Measurements from ENCODE around the gene FSD1. TPM values are rescaled to one million over a fixed set of nuclear protein-coding genes. Genes with fewer than 3 reads are reported as not detected.

Gene FSD1
- total and polyA plus RNA-seq, 10 of the 15 experiments (the other 5 are each of a cell fraction or from before 2014, with no cell fraction given) = 0.15 to 5.1 (median 4.0) TPM; not detected in 1

DNA sequence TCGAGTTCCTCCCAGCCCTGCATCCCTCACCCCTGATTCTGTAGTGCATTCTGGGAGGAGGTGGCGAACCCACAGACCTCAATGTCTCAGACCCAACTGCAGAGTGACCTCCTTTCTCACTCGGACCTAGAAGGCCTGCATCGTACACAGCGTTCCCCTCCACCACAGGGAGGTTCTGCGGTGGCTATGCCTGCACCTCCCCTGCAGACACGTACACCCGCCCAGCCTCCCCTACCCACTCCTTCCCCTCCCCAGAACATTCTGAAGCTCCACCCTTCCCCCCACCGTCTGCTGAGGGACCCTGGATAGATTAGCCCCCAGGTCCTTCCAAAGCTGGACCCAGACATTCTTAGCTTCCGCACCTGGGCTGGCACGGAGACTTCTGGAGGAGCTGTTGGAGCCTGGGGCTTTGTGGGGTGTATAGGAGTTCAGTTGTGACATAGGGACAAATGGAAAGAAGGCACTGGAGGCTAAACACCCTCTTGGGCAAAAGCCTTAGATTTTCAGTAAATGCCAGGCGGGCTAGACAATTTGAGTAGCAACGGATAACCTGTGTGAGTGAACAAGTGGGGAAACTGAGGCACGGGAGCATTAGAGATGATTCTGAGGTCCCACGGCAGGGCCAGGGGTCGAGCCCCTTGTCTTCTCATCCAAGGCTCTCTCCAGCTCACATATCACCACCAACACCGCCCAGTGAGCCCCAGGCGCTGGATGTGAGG lies 420 bp upstream of the FSD1 start:
- H3K4me3 ChIP-seq = no peak overlapping the region; the same call in 1 of the 2 replicates
- RAD21 ChIA-PET (ENCODE audit: unreplicated experiment) = no interaction called here

More for the DNA sequence above, 420 bp upstream of the FSD1 start:
- Histone ChIP-seq H3K9ac (ENCODE audit: control insufficient read depth, insufficient read depth, low read length) (no peak overlapping the region), H3K9me3 (replicated peaks; ENCODE audit: control insufficient read depth, insufficient read depth, low read length) (no peaks in the 10 kb centered on the region), H3K27me3 (replicated peaks in 1 of 2; ENCODE audit: control insufficient read depth in 2 of 2, insufficient read depth in 2 of 2, low read length in 1 of 2) (no peaks in the 10 kb centered on the region), H4K20me1 (ENCODE audit: control insufficient read depth, insufficient read depth) (no peaks in the 10 kb centered on the region), H2AFZ (ENCODE audit: control insufficient read depth, low read depth, low read length) (no peak overlapping the region), H3K27ac (ENCODE audit: control insufficient read depth, insufficient read depth) (no peak overlapping the region), H3K79me2 (ENCODE audit: control insufficient read depth, insufficient read depth, low read length) (no peaks in the 10 kb centered on the region), H3K4me1 (ENCODE audit: control insufficient read depth, insufficient read depth, low read length) (no peaks in the 10 kb centered on the region), H3K36me3 (ENCODE audit: control insufficient read depth in 2 of 2, insufficient read depth in 2 of 2, low read length in 1 of 2) (no peaks in the 10 kb centered on the region), H3K4me2 (ENCODE audit: control insufficient read depth, insufficient read depth) (0 out of 2 replicates have a peak overlapping the region, but pooled peaks have one; percentile 33)
- no peak for TF ChIP-seq ATF7 (IDR thresholded peaks at IDR 0.05; ENCODE audit: low read depth)
- no peak for TF ChIP-seq SIN3A (IDR thresholded peaks at IDR 0.05; ENCODE audit: low read depth, low read length)
- no peak for TF ChIP-seq ZNF24 (IDR thresholded peaks at IDR 0.05)
- TF ChIP-seq ATF2 (IDR thresholded peaks at IDR 0.05; ENCODE audit: low read length) = no peak
- no peak for TF ChIP-seq FOS (IDR thresholded peaks at IDR 0.05; ENCODE audit: borderline replicate concordance, extremely low read depth, insufficient read length)
- no peak for TF ChIP-seq CBFB (IDR thresholded peaks at IDR 0.05; ENCODE audit: low read depth)
- no peak for TF ChIP-seq ZNF687 (IDR thresholded peaks at IDR 0.05)
- TF ChIP-seq HDAC2 (IDR thresholded peaks at IDR 0.05) = no peak
- TF ChIP-seq HSF1 (IDR thresholded peaks at IDR 0.05; ENCODE audit: low read depth, low read length) = no peak
- TF ChIP-seq NR2C1 (IDR thresholded peaks at IDR 0.05) = no peak
- TF ChIP-seq NR2F1 (conservative IDR thresholded peaks at IDR 0.05) = no peak
- TF ChIP-seq, protein P1, sequence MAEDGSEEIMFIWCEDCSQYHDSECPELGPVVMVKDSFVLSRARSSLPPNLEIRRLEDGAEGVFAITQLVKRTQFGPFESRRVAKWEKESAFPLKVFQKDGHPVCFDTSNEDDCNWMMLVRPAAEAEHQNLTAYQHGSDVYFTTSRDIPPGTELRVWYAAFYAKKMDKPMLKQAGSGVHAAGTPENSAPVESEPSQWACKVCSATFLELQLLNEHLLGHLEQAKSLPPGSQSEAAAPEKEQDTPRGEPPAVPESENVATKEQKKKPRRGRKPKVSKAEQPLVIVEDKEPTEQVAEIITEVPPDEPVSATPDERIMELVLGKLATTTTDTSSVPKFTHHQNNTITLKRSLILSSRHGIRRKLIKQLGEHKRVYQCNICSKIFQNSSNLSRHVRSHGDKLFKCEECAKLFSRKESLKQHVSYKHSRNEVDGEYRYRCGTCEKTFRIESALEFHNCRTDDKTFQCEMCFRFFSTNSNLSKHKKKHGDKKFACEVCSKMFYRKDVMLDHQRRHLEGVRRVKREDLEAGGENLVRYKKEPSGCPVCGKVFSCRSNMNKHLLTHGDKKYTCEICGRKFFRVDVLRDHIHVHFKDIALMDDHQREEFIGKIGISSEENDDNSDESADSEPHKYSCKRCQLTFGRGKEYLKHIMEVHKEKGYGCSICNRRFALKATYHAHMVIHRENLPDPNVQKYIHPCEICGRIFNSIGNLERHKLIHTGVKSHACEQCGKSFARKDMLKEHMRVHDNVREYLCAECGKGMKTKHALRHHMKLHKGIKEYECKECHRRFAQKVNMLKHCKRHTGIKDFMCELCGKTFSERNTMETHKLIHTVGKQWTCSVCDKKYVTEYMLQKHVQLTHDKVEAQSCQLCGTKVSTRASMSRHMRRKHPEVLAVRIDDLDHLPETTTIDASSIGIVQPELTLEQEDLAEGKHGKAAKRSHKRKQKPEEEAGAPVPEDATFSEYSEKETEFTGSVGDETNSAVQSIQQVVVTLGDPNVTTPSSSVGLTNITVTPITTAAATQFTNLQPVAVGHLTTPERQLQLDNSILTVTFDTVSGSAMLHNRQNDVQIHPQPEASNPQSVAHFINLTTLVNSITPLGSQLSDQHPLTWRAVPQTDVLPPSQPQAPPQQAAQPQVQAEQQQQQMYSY (CRISPR knock-in tag; IDR thresholded peaks at IDR 0.05) = no peak
- TF ChIP-seq ESRRA (IDR thresholded peaks at IDR 0.05; ENCODE audit: low read length) = no peak
- TF ChIP-seq JUNB (IDR thresholded peaks at IDR 0.05) = no peak
- no TSS peak for BruUV-seq (replicated peaks)
- ChIA-PET SMC1A (ENCODE audit: uncharacterized antibody, unreplicated experiment) (no interaction called here), POLR2A (no interaction called here), CTCF (no interaction called here)
- ATAC-seq (no peak), DNase-seq (ENCODE audit: low read depth, low spot score) (no peak), FAIRE-seq (no peak)
- 31% methylated on average over 18 of the region's 18 CpGs for WGBS (ENCODE audit: insufficient coverage, insufficient replicate concordance, low lambda C conversion rate, missing lambda C conversion rate)
- in situ Hi-C loops (cut with MboI) = no loop called here
- intact Hi-C loops (cut with micrococcal nuclease; ENCODE audit: unreplicated experiment) = no loop called here
